GM19023 (cell line): ENCODE measurements around the gene MEGF11.

Source experiments
- ATAC-seq: cut with Tn5 transposase; IDR thresholded peaks from one replicate; pipeline ENCODE4 v1.9.1; 2021; ENCODE audit warnings: mild to moderate bottlenecking, moderate library complexity; ENCODE audit not compliant: unreplicated experiment

MEGF11 gene

GRCh38 chr15:65953622-65954021 is 299.9 kb downstream of the MEGF11 start:
- no peak for ATAC-seq

- ATAC-seq, result no peak
Measured at GRCh38 chr15:65952391-65953053, 301.0 kb downstream of the MEGF11 start.

GRCh38 chr15:65951007-65951406 is 302.5 kb downstream of the MEGF11 start:
- no peak for ATAC-seq

- no peak for ATAC-seq
Measured at GRCh38 chr15:65949491-65949890, 304.1 kb downstream of the MEGF11 start.

- no peak for ATAC-seq
Measured at GRCh38 chr15:65949011-65949410, 304.5 kb downstream of the MEGF11 start.

GRCh38 chr15:65948383-65948782 is 305.2 kb downstream of the MEGF11 start:
- no peak for ATAC-seq

- no peak for ATAC-seq
Measured at GRCh38 chr15:65947041-65947440, 306.5 kb downstream of the MEGF11 start.

- no peak for ATAC-seq
Measured at GRCh38 chr15:65945616-65946015, 307.9 kb downstream of the MEGF11 start.

- no peak for ATAC-seq
Measured at GRCh38 chr15:65944404-65944803, 309.1 kb downstream of the MEGF11 start.

GRCh38 chr15:65942436-65942835 is 311.1 kb downstream of the MEGF11 start:
- ATAC-seq, result no peak

- no peak for ATAC-seq
Measured at GRCh38 chr15:65940618-65940909, 313.0 kb downstream of the MEGF11 start.

- no peak for ATAC-seq
Measured at GRCh38 chr15:65939901-65940617, 313.5 kb downstream of the MEGF11 start.

- ATAC-seq, result no peak
Measured at GRCh38 chr15:65938604-65939003, 314.9 kb downstream of the MEGF11 start.

- ATAC-seq, result no peak
Measured at GRCh38 chr15:65937476-65937875, 316.1 kb downstream of the MEGF11 start.

GRCh38 chr15:65937054-65937453 is 316.5 kb downstream of the MEGF11 start:
- ATAC-seq, result no peak

- ATAC-seq, result no peak
Measured at GRCh38 chr15:65936282-65936681, 317.3 kb downstream of the MEGF11 start.

GRCh38 chr15:65935391-65935790 is 318.2 kb downstream of the MEGF11 start:
- no peak for ATAC-seq

- no peak for ATAC-seq
Measured at GRCh38 chr15:65931221-65931620, 322.3 kb downstream of the MEGF11 start.

- ATAC-seq, result no peak
Measured at GRCh38 chr15:65930134-65930533, 323.4 kb downstream of the MEGF11 start.

GRCh38 chr15:65929573-65929972 is 324.0 kb downstream of the MEGF11 start:
- no peak for ATAC-seq

GRCh38 chr15:65927545-65927944 is 326.0 kb downstream of the MEGF11 start:
- ATAC-seq, result no peak

- ATAC-seq, result peak; percentile 58
Measured at GRCh38 chr15:65926899-65927298, 326.7 kb downstream of the MEGF11 start.

GRCh38 chr15:65926459-65926858 is 327.1 kb downstream of the MEGF11 start:
- peak; percentile 11 for ATAC-seq
